T47D (cell line): ENCODE results near the gene EML4.
"Not testable (repeated sequence)": the region's sequence is repeated elsewhere in the genome, so short reads cannot be mapped to it uniquely, and the experiment has no call there.

Experiments used
- DNase-seq, 2 experiments: peaks; one replicate each; pipeline versions ENCODE4 v3.0.0 to v3.0.0-alpha.2; 2011 to 2012; ENCODE audit warnings: low read depth in 1 of 2, low spot score in 1 of 2
- JUND ChIP-seq: IDR thresholded peaks from 2 replicates; pipeline ENCODE4 v1.6.1; 2012; ENCODE audit warnings: low read depth
- in situ Hi-C: cut with HindIII; loops from 2 replicates; pipeline ENCODE4 v1.10.0; 2016; ENCODE audit warnings: low sequenced_read_pairs, low pct_unique_long_range_greater_than_20kb

Gene EML4

DNA sequence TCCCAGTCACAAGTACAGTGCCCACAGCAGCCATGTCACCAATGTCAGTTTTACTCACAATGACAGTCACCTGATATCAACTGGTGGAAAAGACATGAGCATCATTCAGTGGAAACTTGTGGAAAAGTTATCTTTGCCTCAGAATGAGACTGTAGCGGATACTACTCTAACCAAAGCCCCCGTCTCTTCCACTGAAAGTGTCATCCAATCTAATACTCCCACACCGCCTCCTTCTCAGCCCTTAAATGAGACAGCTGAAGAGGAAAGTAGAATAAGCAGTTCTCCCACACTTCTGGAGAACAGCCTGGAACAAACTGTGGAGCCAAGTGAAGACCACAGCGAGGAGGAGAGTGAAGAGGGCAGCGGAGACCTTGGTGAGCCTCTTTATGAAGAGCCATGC is 160.6 kb downstream of the EML4 start:
- TF ChIP-seq JUND = no peak
- DNase-seq = no peak
- in situ Hi-C loops = no loop called here

DNA sequence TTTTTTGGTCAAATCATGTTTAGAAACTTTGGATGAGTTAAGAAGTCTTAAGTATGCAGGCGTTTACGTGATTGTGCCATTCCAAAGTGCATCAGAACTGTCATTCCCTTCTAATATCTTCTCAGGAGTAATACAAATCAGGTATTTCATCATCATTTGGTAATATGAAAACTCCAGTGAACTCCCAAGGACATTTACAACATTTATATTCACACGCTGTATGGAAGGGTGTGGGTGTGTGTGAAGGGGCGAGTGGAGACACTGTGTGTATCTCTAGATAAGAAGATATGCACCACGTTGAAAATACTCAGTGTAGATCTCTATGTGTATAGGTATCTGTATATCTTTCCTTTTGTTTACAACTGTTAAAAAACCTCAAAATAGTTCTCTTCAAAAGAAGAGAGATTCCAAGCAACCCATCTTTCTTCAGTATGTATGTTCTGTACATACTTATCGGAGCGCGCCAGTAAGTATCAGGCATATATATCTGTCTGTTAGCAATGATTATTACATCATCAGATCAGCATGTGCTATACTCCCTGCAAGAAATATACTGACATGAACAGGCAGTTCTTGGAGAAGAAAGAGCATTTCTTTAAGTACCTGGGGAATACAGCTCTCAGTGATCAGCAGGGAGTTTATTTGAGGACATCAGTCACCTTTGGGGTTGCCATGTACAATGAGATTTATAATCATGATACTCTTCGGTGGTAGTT is 162.6 kb downstream of the EML4 start:
- in situ Hi-C loops = no loop called here
- TF ChIP-seq JUND = no peak
- no peak for DNase-seq

DNA sequence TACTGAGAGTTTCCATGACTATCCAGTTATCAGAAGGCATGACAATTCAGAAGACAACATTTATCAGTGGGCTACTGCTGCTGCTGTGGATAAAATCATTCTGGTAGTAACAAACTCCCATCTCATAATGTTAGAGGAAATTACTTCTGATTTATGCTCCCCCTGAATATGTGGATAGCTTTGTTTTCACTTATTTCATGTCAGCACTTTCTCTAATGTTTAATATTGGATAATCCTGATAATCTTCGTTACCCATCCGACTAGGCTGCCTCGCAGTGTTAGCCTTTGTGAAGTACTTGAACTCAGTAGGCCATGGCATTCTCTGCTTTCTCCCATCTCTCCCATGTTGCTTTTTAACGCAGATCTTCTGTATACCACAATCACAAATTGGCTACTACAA is 163.4 kb downstream of the EML4 start:
- TF ChIP-seq JUND = no peak
- in situ Hi-C loops = no loop called here
- DNase-seq = no peak

DNA sequence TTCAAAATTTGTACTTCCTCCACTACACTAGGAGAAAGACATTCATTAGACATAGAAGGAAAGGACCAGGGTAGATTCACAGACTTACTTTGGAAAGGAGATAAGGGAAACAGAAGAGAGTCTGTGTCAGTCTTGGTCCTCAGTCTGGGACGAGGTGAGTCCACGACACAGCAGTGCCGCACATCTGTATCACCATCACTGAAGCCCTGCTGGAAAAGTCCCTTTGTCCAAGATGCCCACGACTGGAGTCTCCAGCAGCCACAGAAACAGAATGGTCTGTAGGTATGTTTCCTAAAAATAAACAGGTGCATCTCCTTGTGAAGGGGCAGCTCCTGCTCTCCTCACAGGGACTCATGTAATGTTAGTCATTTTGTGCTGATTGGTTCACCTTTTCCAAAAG is 164.4 kb downstream of the EML4 start:
- TF ChIP-seq JUND = no peak
- DNase-seq = no peak
- in situ Hi-C loops = no loop called here

DNA sequence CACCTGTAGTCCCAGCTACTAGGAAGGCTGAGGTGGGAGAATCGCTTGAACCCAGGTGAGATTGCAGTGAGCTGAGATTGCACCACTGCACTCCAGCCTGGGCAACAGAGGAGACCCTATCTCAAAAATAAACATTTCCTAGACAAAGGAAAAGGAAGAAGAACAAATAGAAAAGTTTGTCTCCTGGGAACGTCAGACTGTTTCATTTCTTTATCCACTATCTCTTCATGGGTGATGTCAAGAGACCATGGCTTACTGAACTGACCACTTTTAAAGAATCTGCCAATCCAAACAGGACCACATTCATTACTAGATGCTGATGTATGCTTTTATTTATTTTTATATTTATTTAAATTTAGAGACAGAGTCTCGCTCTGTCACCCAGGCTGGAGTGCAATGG is 165.1 kb downstream of the EML4 start:
- no peak for TF ChIP-seq JUND
- in situ Hi-C loops = no loop called here
- DNase-seq = no peak

DNA sequence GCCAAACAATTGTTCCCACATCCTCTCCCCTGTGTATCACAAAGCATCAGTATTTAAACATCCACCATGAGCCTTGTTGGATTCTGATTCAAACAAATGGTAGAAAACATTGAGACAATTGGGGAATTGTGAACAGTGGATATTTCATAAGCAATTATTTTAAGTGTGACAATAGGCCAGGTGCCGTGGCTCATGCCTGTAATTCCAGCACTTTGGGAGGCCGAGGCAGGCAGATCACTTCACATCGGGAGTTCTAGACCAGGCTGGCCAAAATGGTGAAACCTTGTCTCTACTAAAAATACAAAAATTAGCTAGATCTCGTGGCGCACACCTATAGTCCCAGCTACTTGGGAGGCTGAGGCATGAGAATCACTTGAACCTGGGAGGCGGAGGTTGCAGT is 165.7 kb downstream of the EML4 start:
- in situ Hi-C loops, DNase-seq: not testable (repeated sequence)

DNA sequence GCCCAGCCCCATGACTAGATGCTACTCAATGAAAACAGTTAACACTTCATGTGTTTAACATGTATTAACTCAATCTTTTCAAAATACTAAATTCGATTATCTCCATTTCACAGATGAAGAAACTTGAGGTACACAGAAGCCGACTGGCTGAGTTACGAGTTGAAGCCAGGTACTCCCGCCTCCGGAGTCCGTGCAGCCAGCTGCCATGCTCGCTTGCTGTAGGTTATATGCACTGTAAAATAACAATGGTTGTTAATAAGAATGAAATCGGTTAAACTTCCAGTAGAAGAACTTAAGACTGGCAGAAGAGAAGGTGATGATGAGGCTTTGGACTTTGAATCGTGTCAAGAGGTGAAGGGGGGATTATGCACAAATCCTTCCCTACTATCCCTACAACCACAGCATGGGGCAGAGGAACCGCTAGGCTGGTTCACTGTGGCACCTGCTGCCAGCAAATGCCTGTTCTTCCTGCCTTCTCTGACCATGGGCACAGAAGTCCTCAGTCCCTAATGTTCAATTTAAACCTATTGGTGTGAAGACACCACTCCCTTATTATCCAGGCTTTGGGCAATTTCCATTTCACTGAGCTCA is 166.5 kb downstream of the EML4 start:
- TF ChIP-seq JUND = no peak
- DNase-seq = no peak

DNA sequence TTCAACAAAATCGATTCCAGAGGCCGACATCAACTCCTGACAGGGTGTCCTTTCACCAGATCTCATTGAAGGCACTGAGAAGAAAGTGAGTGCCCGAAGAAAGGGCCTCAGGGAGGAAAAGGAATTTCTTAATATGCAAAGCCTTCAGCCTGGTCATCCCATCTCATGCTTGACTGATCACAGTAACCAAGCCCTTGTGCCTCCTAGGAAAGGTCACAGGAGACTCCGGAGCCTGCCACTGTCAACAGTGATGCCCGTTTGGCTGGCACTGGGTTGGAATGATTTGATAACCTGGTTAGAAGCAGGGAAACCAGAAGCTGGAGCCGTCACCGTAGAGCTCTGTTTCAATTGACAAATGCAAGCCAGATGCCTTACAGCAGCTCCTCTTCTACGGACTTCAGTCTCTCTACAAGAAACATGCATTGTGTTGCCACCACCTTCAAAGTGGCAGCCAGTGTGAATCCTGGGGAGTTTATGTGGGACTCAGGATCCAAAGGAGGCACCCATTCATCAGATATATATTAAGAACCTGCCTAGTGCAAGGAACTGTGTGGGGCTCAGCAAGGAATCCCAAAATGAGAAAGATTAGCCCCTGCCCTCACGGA is 167.3 kb downstream of the EML4 start:
- in situ Hi-C loops = no loop called here
- no peak for DNase-seq
- no peak for TF ChIP-seq JUND

More for the DNA sequence above, 166.5 kb downstream of the EML4 start:
- in situ Hi-C loops = no loop called here

DNA sequence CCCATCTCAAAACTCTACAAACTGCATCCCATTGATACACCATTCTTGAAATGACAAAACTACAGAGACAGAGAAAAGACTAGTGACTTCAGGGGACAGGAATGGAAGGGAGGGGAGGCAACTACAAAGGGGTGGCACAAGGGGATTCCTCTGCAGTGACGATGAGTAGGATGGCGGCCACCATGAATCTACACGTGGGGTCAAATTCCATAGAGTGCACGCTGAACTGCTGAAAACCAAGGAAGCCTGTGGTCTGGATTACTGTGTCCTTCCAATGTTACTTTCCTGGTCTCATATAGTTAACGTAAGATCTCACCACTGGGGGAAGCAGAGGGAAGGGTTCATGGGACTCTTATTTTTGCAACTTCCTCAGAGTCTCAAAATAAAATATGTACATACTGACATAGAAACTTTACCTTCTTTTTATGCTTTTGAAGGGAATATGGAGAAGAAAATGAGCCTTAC is 168.2 kb downstream of the EML4 start:
- in situ Hi-C loops = no loop called here
- TF ChIP-seq JUND = no peak
- DNase-seq = no peak

DNA sequence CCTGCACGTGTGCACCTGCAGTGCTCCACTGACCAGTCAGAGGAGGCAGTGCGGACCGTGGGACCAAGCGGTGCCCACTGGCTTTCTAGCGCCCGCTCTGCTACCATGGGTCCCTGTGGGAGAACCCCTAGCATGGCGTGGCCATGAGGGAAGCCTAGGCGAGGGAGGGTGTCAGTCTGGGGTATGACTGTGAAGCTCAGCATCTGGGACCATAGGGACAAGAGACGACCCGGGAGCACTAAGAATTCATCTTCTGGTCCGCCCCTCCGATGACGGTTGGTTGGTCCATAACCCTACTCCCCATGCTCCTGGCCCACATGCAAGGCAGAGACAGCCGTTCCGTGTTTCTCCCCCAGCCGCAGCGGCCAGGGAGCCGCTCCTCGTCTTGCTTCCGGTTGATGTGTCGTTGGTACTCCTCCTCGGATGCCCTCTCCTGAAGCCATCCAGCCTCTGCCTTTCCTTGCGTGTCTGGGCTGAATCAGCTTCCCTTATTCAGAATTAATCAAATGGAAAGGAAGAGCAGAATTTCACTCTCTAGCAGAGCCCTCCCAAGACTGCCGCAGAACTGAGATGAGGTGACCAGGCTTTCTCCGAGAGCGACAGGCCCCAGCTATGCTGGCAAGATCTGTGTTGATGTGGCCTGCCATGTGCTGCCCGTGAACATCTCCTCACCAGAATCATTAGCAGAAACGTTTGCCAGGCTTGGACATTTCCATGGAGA is 168.9 kb downstream of the EML4 start:
- in situ Hi-C loops = no loop called here
- DNase-seq = no peak
- no peak for TF ChIP-seq JUND

DNA sequence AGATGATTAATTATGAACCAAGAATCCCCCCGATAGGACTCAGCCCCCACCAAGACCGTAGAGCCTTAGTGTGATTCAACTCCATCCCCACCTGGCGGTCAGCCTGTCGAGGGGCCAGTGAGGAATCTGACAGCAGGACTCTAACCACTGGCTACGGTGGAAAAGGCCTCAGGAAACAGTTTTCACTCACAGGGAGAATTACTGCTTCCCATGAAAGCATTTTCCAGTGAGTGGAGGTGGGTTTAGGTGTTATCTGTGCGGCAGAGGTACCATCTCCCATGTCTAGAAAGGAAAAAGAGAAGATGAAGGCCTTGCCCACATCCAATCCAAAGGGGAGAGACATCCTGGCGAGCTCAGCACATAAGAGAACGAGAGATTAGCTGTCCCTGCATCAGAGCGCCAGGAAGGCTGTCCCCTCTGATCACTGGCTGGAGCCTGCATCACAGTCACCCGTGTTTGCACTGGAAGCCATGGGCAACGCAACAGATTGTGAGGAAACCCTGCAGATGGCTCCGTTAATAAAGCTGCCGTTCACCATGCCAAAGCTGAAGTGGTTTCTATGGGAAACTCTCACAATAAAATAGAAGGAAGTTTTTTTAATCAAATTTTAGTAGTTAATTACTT is 169.5 kb downstream of the EML4 start:
- DNase-seq = no peak
- no peak for TF ChIP-seq JUND
- in situ Hi-C loops = no loop called here

DNA sequence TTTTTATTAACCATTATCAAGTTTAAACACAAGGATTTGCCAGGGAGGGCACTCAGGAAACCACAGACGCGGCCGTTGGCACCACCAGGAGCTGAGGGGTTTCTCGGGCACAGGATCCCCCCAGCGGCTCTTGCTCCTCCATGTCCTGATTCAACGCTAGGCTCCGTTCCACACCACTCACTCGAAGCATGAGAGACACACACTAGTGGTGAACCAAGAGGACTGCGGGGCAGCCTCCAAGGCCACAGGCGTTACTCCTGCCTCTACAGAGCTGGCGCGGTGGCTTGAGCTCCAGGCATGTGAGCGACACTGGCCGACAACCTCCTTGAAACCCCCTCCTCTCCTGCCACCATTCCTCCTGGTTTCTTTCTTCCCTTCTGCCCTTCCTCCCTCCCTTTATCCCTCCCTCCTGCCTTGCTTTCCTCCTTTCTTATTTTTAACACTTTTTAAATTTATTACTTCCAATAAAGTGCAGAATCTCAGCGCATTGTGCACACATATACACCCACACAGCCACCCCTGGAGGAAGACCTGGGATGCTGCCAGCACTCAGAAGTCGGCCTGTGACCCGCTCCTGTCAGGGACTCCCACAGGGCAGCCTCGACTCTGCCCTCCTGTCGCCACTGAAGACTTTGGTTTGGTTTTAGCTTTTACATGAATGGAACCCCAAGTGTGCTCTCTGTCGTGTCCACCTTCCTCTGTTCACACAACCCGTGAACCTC is 170.2 kb downstream of the EML4 start:
- TF ChIP-seq JUND = no peak
- no peak for DNase-seq
- in situ Hi-C loops = no loop called here
